ENCODE data around the gene GABARAP.

GABARAP gene

DNA sequence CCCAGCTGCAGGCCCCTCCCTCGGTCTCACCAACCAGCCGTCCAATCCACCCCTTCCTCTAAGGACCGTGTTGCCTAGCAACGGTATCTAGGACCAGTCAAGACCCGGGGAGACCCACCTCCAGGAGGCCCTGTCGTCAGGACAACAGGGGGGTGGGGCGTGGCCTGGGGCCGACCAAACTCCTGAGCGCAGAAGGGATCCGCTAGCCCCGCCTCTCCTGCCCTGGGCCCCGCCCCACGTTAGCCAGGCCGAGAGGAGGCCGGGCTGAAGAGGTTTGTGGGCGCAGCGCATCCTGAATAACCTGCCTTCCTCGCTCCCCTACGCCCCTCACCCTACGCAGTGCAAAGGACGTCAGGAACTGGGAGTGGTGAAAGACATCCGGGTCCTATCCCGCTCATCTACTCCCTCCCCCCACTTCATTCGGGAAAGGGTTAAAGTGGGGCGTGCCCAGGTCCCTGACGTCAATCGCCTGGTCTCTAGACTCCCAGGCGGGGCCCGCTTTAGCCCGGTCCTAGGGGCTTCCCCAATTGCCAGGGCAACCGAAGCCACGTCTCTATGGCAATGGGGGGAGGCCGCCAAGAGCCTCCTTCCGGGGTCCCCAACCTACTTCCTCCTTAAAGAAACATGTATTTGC lies 37.3 kb downstream of the GABARAP start:
- DNase-seq: peak; percentile 85

GRCh38 chr17:7204336-7204735 lies 37.9 kb downstream of the GABARAP start:
- no peak for DNase-seq

GRCh38 chr17:7203391-7203790 lies 38.9 kb downstream of the GABARAP start:
- no peak for DNase-seq

DNA sequence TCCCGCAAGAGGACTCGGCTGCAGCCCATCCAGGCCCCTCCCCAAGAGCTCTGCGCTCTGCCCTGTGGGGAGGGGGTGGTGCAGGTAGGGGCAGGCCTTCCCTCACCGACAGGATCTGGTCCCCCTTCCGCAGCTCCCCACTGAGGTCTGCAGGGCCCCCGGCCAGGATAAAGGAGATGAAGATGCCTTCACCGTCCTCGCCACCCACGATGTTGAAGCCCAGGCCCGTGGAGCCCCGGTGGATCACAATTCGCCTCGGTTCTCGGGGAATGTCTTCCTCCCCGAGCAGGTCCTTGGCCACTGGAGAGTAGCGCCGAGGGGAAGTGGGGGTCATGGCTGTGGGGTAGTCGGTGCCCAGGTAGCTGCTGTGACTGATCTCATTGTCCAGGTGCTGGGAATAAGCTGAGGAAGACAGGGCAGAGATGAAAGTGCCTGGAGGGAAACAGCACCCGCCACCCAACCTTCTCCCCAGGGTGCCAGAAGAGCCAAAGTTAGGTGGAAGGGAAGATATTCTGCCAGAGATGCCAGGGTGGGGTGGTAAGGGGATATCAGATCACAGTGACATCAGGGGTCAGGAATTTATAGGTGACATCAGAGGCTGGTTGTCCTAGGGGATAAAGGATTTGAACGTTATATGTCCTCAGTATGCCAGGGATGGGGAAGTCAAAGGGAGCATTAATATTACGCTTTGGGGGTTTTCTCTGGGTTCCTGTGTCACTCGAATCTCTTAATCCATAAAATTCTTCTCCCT lies 45.4 kb downstream of the GABARAP start:
- no peak for DNase-seq

- no peak for DNase-seq
Measured at GRCh38 chr17:7195971-7196370, 46.3 kb downstream of the GABARAP start.

DNA sequence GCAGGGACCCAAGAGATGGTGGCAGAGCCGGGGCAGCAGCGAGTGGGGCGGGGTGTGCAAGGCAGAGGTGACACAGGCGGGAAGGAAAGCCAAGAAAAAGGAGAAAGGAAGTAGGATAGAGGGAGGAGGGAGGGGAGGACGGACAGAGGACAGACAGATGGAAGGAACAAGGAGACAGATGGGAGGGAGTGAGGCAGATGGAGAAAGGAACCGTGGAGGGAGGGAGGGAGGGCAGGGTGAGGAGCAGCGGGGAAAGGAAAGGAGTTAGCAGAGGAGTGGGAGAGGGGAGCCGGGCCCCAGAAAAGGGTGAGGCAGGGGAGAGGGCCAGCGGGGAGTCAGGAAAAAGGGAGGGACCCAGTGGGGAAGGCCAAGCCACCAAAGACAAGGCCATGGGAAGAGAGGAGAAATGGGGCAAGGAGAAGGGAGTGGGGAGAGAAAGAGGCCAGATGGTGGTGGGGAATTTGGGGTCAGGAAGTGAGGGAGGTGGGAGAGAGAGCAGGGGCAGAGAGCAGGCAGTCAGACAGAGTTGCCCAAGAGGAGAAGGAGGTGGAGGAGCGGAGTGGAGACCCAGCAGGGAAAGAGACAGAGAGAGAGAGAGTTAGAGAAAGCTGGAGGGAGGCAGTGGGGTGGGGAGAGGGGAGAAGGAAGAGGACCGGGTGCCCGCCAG lies 49.8 kb downstream of the GABARAP start:
- no peak for DNase-seq

DNA sequence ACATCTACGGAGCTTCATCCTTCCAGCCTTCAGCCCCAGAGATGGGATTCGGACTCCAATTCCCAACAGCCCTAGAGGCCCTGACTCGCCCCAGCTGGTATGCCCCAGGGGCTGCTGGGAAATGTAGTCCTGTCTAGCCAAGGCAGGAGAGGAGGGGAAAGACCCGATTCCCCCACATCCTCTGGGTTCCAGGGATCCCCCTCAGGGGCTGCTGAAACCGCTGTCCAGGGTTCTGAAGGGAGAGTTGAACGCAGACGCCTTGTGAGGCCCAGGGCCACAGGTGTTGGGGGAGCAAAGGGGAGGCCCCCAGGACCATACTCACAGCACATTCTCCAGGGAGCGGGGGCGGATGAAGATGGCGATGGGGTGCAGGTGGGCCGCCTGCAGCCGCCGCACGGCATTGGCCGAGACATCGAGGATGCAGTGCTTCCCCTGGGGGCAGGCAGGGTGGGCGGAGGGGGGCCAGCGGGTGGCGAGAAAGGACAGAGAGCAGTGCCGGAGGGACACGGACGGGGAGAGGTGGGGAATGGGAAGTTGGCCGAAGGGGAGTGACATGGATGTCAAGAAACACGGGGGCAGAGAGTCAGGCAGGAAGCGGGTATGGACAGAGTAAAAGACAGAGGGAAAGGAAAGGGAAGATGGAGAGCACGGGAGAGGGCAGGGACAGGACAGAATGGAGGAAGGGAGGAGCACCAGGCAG lies 50.5 kb downstream of the GABARAP start:
- no peak for DNase-seq

DNA sequence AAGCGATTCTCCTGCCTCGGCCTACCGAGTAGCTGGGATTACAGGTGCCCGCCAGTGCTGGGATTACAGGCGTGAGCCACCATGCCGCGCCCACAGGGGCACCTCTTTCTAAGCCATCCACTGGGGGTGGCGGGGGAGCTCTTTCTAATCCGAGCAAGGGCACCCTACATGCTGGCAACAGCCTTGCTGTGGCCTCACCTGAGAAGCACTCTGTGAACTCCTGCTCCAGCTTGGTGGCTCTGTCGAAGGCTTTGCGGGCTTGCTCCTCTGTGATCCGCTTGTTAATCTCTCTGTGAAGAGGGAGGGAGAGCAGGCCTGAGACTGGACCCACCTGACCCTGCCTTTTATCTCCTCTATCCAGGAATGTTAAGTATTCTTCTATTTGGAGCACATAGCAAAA lies 51.2 kb downstream of the GABARAP start:
- DNase-seq: no peak

DNA sequence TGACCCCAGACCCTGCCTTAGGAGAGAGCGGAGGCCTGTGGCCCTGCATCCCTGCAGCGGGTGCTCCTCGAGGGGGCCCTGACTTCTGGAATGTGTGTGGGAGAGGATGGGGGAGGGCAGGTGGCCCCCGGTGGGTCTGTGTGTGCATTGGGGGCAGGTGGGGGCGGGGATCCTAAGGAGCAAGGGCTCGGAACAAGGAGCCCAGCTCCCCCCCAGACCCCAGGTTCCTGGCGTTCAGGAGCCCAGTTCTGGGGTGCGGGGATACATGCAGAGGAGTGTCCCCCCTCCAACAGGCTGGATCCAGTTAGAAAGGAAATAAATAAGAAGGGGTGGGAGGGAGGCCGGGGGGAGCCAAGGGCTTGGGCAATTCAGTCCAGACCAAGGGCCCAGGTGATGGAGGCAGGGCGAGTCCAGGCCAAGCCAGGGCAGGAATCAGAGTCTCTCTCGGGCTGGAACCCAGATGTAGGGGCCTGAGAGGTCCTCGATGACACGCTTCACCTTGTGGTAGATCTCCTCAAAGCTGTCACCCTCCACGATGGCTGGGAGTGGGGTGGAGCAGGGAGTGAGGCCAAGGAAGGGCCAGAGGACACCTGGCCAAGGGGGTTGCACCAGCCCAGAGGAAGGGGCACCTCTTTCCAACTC lies 51.9 kb downstream of the GABARAP start:
- no peak for DNase-seq

Measured in activated T-cell treated with anti-CD3 and anti-CD28 coated beads for 4 hours (primary cell).